HT-29 (cell line): ENCODE data around the gene ZBTB26. TPM values are rescaled to one million over a fixed set of nuclear protein-coding genes. Genes with fewer than 3 reads are reported as not detected.
A peak's percentile ranks its signal among the peaks of the same experiment; 100 is the strongest.

Source experiments
- DNase-seq: peaks from one replicate; pipeline ENCODE4 v3.0.0-alpha.2; 2015; ENCODE audit warnings: low spot score
- total RNA-seq: library from RNA; depleted of rRNA; stranded (reverse); fragments of >200 nt; shearing (Covaris generic); gene quantifications from 2 replicates; pipeline ENCODE4 v1.2.3, GENCODE V29; 2014; rRNA removed

ZBTB26 gene, protein sequence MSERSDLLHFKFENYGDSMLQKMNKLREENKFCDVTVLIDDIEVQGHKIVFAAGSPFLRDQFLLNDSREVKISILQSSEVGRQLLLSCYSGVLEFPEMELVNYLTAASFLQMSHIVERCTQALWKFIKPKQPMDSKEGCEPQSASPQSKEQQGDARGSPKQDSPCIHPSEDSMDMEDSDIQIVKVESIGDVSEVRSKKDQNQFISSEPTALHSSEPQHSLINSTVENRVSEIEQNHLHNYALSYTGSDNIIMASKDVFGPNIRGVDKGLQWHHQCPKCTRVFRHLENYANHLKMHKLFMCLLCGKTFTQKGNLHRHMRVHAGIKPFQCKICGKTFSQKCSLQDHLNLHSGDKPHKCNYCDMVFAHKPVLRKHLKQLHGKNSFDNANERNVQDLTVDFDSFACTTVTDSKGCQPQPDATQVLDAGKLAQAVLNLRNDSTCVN
- total RNA-seq, result 2.6 and 2.8 TPM in 2 replicates

- peak; percentile 94 for DNase-seq
Measured at GRCh38 chr9:122931226-122932121, at the start of gene ZBTB26. Gene ZBTB26 (minus strand): TSS chr9:122931512. CDS start chr9:122919934, 11,578 bp downstream.

DNA sequence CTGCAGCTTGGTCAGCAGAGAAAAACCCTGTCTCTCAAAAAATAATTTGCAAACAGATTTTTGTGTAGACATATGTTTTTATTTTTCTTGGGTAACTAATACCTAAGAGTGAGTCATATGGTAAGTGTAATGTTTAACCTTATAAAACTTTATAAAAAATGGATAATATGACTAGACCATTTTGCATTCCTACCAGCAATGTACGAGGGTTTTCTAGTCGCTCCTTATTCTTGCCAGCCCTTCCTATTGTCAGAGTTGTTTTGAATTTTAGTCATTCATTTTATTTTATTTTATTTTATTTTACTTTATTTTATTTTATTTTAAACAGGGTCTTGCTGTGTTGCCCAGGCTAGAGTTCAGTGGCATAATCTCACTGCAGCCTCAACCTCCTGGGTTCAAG is 47.3 kb upstream of the ZBTB26 start:
- DNase-seq, result no peak

- DNase-seq, result no peak
Measured at GRCh38 chr9:122975196-122975595, 43.9 kb upstream of the ZBTB26 start.

DNA sequence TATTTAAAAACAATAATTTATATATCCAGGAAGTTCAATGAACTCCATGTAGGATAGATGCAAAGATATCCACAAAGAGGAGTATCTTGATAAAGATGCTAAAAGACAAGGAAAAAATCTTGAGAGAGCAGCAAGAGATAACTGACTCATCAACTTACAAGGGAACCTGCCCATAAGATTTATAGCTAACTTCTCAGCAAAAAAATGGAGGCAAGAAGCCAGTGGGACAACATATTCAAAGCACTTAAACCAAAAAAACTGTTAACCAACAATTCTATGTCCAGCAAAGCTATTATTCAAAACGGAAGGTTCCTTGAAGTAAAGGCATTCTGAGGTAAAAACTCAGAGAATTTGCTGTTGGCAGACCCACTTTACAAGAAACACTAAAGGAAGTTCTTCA is 29.8 kb upstream of the ZBTB26 start:
- no peak for DNase-seq

- DNase-seq, result no peak
Measured at GRCh38 chr9:122955961-122956360, 24.6 kb upstream of the ZBTB26 start.

DNA sequence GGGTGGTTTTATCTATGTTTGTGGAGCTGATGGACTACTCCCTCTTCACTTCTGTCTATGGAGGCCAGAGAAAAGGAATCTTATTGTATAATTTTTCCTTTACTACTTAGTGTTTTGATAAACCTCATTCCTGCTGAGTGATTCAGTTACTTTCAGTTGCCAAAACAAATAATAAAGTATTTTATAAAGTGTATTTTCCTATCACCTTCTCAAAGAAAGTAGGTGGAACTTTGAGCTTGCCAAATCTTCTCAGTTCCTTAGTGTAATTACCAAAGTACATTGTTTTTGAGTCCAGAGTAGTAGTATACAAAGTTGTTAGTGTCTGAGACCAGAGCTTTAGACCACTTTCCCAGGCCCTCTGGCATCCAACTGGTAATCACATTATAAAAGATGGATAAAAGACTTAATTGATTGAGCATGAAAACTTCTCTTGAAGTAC is 23.0 kb upstream of the ZBTB26 start:
- peak; percentile 40 for DNase-seq

DNA sequence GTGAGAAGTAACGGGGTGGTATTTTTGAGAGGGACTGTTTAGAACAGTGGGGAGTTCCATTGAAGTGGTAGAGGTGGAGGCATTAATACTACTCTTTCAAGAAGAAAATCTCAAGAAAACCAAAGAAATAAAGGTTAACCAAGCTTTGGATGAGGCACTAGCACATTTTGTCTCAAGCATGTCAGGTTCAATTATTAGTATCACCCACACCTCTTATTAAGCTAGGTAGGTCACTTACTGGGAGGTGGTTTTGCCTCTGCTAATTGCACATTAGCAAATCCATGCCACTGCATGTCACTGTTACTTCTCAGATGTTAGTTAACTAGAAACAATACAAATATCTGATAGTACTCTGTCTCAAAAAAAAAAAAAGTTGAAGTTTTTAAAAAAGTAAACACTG is 19.7 kb upstream of the ZBTB26 start:
- DNase-seq, result no peak

GRCh38 chr9:122950263-122950662 is 19.0 kb upstream of the ZBTB26 start:
- no peak for DNase-seq

- no peak for DNase-seq
Measured at GRCh38 chr9:122949696-122950095, 18.4 kb upstream of the ZBTB26 start.

DNA sequence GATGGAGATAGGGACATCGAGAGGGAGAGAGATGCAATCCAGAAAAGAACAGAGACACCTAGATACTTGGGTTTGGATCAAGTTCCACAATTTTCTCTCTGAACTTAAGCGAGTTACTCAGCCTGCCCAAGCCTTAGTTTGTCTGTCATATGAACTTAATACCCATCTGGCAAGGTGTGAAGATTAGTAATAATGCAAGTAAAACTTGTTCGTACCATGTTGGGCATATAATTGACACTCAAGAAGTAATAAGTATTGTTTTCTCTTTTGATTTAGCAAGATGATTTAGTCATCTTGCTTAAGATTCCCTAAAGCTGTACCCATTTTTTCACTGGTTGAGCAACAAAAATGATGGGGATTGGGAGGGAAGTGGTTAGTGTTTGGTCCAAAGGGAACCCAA is 17.0 kb upstream of the ZBTB26 start:
- DNase-seq, result no peak

DNA sequence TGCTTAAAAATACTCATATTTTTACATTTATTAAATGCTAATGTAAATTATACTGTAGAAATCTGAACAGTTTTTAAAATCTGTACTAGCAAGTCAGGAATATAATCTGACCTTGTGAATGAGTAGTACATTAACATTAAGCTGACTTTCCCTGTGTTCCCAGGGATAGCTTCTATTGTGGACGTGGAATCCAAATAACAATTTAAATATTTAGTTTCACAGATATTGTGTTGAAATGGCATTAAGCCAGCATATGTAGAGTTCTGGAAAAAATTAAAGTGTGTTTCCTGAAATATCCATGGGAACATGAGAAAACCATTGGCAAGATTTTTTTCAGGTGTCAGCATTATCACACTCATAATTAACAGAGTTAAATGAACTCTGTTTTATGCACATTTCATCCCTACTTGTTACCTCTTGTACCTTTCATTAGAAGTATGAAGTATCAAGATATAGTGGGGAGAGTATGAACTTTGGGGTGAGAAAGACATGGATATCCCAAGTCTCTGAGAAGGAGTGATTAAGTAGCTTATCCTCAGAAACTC is 15.2 kb upstream of the ZBTB26 start:
- DNase-seq, result peak; percentile 16

GRCh38 chr9:122944960-122945888 is 13.9 kb upstream of the ZBTB26 start:
- DNase-seq, result no peak

DNA sequence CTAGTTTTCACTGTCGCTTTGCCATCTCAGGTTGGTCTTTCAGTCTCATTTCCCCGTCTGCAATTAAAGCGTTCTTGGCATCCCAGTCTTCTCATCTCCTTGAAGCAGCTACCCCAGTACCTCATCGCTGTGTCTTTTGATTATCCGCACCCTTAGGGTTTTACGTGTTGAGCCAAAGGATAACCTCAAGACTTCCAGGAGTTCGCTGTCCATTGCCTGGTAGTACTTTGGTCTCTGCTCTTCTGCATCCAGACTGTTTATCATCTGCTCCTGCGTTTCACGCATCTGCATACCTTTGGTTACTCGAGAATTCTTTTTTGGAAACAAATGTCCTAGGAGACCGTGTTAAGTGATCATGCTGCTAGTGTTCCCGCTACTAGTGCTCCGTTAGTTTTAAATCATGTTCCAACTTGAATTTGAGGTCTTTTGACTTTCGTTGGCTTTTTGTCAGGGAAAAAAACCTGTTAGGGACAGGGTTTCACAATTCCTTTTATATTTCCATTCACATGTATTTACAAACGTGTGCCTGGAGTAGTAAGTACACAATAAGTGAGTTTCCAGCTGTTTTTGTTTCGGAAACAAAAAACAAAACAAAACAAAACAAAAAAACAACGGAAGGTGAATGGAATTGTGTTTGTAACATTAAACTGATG is 10.4 kb upstream of the ZBTB26 start:
- peak; percentile 61 for DNase-seq

DNA sequence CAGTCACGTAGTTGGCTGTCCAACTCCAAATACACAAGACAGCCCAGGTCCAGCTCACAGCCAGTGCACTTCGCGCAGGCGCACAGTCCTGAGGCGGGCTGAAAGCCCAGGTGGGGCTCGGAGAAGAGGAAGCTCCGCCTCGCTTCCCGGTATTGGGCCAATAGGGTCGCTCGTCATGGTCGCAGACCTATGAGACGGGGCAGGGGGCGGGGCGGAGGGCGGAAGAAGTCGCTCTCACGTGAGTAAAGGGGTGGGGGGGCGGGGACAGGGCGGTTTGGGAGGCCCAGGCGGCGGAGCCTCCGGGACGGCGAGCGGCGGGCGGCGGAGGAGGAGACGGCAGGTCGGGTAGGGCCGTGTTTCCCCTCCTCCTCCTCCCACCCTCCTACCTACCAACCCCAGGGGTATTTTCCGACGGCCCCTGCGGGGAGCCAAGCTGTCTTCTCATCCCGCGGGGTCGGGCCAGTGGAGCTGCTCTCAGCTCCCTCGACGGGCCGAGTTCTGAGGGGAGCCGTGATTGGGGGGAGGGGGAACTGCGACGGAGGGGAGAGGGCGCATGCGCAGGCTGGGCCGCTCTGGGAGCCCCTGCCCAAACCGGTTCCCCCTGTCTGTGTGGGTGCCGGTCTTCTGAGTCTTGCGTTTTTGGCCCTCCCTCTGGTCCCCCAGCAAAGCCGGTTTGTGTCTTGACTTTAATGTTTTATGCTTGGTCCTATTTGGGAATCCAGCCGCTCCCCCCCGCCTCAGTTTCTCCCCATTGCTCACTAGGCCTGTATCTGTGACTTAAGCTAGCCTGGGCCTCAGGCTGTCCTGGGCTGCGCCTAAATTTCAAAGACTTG is 9.7 kb upstream of the ZBTB26 start, which contains the start of gene RABGAP1:
RABGAP1 (plus strand) TSS at position 272 of the 833 bp plus-strand sequence. CDS start 16,040 bp downstream, outside the sequence.
- peak; percentile 98 for DNase-seq

DNA sequence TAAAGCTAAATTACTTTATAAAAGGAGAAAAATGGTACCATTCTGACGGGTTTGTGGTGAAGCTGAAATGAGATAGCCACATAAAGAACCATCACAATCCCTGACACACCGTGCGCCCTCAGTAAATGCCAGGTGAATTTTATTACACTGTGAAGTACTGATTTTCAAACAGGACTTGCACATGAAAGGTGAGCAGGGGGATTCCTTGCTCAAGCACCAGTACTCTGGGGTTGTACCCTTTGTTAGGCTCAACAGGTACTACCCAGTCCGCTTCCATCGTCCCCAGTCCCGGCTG is 9.1 kb upstream of the ZBTB26 start:
- DNase-seq, result no peak

DNA sequence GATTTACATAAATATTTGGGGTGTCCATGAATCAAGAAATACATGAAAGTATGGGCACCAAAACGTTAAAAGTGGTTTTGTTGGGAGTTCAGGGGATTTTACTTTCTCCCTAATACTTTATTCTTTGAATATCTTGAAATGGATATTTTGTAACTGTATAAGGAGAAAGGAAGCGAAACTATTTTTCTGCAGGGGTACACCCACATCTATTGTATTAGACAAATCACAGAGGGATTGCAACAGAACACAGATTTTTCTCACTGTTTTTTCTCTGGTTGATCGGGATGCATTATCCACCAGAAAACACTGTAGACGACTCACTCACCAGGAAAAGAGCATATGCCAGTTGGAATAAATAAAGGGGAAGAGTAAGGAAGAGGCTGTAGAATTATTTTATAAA is 8.3 kb upstream of the ZBTB26 start:
- no peak for DNase-seq

- no peak for DNase-seq
Measured at GRCh38 chr9:122936883-122937282, 5.6 kb upstream of the ZBTB26 start.

- peak; percentile 52 for DNase-seq
Measured at GRCh38 chr9:122936464-122936863, 5.2 kb upstream of the ZBTB26 start.

DNA sequence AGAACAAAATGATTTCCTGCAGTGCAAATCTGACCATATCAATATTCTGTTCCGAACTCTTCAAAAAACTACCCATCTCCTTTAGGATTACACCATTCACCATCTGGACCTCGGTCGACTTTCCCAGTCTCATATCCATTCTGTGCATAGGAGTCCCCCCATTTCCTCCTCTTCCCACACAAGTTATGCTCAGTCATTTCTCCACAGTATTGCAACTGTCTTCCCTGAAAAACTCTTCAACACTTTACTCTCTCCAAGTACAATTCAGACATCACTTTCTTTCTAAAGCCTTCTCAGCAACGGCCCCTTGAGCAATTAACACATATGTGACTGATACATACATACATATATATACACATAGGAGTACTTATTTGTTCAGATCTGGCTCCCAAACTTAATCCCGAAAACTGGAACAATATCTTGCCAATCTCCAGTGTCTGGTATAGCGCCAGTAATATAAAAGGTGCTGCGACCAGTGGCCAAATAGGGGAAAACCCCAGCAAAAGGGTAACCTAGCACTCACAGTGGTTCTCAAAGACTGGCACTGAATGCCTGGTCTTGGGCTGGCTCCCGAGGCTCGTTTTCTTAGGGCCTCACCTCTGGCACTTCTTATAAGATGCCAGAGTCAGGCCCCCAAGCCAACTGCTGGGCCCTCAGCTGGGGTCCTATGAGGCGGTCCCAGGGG is 629 bp downstream of the ZBTB26 start:
- no peak for DNase-seq
